ENCODE results near the gene SPATA31A6.
"Not testable (repeated sequence)": the region's sequence is repeated elsewhere in the genome, so short reads cannot be mapped to it uniquely, and the experiment has no call there.

GRCh38 chr9:42237381-42237780 lies 53.9 kb downstream of the SPATA31A6 start:
- TF ChIP-seq CTCF (conservative IDR thresholded peaks at IDR 0.05; ENCODE audit: low read depth, low read length); RFX5 (IDR thresholded peaks at IDR 0.05; ENCODE audit: low read depth, low read length); ELK1 (IDR thresholded peaks at IDR 0.05; ENCODE audit: borderline replicate concordance, low read depth, low read length); BHLHE40 (IDR thresholded peaks at IDR 0.05; ENCODE audit: low read depth, low read length); CEBPB (IDR thresholded peaks at IDR 0.05; ENCODE audit: low read depth, low read length); POLR2A (IDR thresholded peaks at IDR 0.05; ENCODE audit: low read depth, low read length); RCOR1 (IDR thresholded peaks at IDR 0.05; ENCODE audit: insufficient replicate concordance, low read length); FOS (IDR thresholded peaks at IDR 0.05; ENCODE audit: low read depth, low read length); SMC3 (IDR thresholded peaks at IDR 0.05; ENCODE audit: low read depth, low read length); NFE2L2 (IDR thresholded peaks at IDR 0.05; ENCODE audit: low read depth, low read length); MXI1 (IDR thresholded peaks at IDR 0.05; ENCODE audit: borderline replicate concordance, low read depth, low read length); RAD21 (IDR thresholded peaks at IDR 0.05; ENCODE audit: low read length); MAFK (IDR thresholded peaks at IDR 0.05; ENCODE audit: low read depth, low read length): not testable (repeated sequence)
- TF ChIP-seq, protein P1, sequence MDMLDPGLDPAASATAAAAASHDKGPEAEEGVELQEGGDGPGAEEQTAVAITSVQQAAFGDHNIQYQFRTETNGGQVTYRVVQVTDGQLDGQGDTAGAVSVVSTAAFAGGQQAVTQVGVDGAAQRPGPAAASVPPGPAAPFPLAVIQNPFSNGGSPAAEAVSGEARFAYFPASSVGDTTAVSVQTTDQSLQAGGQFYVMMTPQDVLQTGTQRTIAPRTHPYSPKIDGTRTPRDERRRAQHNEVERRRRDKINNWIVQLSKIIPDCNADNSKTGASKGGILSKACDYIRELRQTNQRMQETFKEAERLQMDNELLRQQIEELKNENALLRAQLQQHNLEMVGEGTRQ (IDR thresholded peaks at IDR 0.05; ENCODE audit: low read depth, low read length) = not testable (repeated sequence)

Data from IMR-90 (cell line).